Peyer's patch (tissue), 4 donors: ENCODE data around the gene PRPF6.

Experiments
- CTCF ChIP-seq, 6 experiments: fragments of 450-650 bp in 4 of 6; fragments of 200-600 bp in 2 of 6; sonication (generic) in 1 of 6; IDR thresholded peaks; one replicate each; pipeline ENCODE4 v1.5.1; 2017 to 2019; ENCODE audit warnings: antibody characterized with exemption in 6 of 6, mild to moderate bottlenecking in 3 of 6, moderate library complexity in 1 of 6
- POLR2A ChIP-seq, 2 donors: fragments of 450-650 bp; IDR thresholded peaks; one replicate each; pipeline ENCODE4 v1.5.1; 2017; ENCODE audit warnings: antibody characterized with exemption in 2 of 2, mild to moderate bottlenecking in 2 of 2, moderate library complexity in 2 of 2

GRCh38 chr20:64025826-64026412 lies 45.0 kb downstream of the PRPF6 start:
- TF ChIP-seq CTCF (IDR thresholded peaks at IDR 0.05) (no peak), POLR2A (IDR thresholded peaks at IDR 0.05) (no peak)
